IgD-negative memory B cell (primary cell): ENCODE results near the gene PNN. TPM values are rescaled to one million over a fixed set of nuclear protein-coding genes. Genes with fewer than 3 reads are reported as not detected.
"Not testable (repeated sequence)": the region's sequence is repeated elsewhere in the genome, so short reads cannot be mapped to it uniquely, and the experiment has no call there.

Experiments used
- H3K27ac Mint-ChIP-seq, 3 donors: one replicate each; pipeline ENCODE4 v1.8.0; 2020 to 2022; ENCODE audit warnings: mild to moderate bottlenecking in 3 of 3, mixed read lengths in 3 of 3, moderate library complexity in 1 of 3
- H3K27me3 Mint-ChIP-seq: one replicate; pipeline ENCODE4 v1.8.0; 2021; ENCODE audit warnings: mixed read lengths
- H3K36me3 Mint-ChIP-seq: one replicate; pipeline ENCODE4 v1.8.0; 2020; ENCODE audit warnings: mild to moderate bottlenecking, mixed read lengths
- H3K4me1 Mint-ChIP-seq, 3 donors: one replicate each; pipeline ENCODE4 v1.8.0; 2020 to 2022; ENCODE audit warnings: mixed read lengths in 3 of 3, mild to moderate bottlenecking in 1 of 3
- H3K4me3 Mint-ChIP-seq, 4 donors: one replicate each; pipeline ENCODE4 v1.8.0; 2020 to 2022; ENCODE audit warnings: mild to moderate bottlenecking in 4 of 4, mixed read lengths in 4 of 4, moderate library complexity in 3 of 4
- H3K9me3 Mint-ChIP-seq, 3 donors: one replicate each; pipeline ENCODE4 v1.8.0; 2020 to 2021; ENCODE audit warnings: mixed read lengths in 3 of 3, mild to moderate bottlenecking in 1 of 3
- polyA plus RNA-seq: library from polyadenylated mRNA; unstranded; fragments of 300-500 nt; fragmentation: Illumina TruSeq; gene quantifications from one replicate; pipeline ENCODE4 v1.2.3, GENCODE V29; 2021

Gene PNN
- polyA plus RNA-seq, 1 donor from 2014 or later, result 36.3 TPM

DNA sequence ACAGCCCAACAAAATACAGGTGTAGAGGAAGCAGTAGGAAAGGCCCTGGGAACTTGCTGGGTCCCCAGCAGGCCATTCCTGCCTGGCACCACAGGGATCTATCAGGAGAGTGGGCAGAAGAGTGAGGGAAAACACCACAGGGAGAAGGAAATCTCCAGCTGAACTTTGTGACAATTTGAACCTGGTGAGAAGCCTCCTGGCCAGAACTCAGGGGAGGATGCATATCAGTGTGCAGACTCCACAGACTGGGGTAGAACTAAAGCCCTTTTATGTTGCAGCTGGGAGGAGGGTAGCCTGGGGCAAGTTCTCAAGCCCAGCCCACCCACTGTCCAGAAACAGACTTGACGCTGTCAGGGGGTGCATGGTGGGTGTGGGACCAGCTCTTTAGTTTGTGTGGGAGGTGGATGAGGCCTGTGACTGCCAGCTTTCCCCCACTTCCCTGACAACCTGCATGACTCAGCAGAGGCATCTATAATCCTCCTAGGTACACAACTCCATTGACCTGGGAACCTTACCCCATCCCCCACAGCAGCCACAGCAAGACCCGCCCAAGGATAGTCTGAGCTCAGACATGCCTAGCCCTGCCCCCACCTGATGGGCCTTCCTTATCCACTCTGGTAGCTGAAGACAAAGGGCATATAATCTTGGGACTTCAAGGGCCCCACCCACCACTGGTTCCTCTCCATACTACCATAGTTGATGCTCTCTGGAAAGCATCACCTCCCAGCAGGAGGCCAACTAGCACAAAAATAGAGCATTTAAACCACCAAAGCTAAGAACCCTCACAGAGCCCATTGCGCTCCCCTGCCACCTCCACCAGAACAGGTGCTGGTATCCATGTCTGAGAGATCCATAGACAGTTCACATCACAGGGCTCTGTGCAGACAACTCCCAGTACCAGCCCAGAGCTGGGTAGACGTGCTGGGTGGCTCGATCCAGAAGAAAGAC lies 28.9 kb downstream of the PNN start:
- peaks cover 5 to 9% (median 8%) of the 10 kb centered on the region in 3 donors for H3K4me1 Mint-ChIP-seq
- H3K36me3 Mint-ChIP-seq, result no peaks in the 10 kb centered on the region
- H3K27ac Mint-ChIP-seq, result peak overlapping the region in 1 of 3 donors; percentile 18
- H3K27me3 Mint-ChIP-seq, result no peaks in the 10 kb centered on the region
- H3K9me3 Mint-ChIP-seq, result no peaks in the 10 kb centered on the region
- H3K4me3 Mint-ChIP-seq, result no peak overlapping the region

DNA sequence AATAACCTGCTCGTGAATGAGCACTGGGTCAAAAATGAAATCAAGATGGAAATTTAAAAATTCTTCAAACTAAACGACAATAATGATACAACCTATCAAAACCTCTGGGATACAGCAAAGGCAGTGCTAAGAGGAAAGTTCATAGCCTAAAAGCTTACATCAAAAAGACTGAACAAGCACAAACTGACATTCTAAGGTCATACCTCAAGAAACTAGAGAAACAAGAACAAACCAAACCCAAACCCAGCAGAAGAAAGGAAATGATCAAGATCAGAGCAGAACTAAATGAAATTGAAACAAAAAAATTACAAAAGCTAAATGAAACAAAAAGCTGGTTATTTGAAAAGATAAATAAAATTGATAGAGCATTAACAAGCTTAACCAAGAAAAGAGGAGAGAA lies 32.4 kb downstream of the PNN start:
- not testable (repeated sequence) for H3K27me3 Mint-ChIP-seq, H3K4me3 Mint-ChIP-seq, H3K9me3 Mint-ChIP-seq

DNA sequence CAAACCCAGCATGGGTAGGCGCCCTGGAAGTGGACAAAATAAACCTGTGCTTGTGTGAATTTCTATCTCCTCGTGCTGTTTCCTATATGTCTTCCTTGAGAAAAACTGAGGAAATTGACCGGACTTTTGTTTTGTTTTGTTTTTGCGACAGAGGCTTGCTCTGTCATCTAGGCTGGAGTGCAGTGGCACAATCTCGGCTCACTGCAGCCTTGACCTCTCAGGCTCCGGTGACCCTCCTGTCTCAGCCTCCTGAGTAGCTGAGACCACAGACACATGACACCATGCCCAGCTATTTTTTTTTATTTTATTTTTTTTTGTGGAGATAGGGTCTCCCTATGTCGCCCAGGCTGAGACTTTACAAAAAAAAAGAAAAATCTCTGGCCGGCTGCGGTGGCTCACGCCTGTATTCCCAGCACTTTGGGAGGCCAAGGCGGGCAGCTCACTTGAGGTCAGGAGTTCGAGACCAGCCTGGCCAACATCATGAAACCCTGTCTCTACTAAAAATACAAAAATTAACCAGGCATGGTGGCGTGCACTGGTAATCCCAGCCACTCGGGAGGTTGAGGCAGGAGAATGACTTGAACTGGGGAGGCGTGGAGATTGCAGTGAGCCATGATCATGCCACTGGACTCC lies 36.2 kb downstream of the PNN start:
- Mint-ChIP-seq H3K27me3 (peaks cover 2% of the 10 kb centered on the region), H3K4me1 (peaks cover 5 to 9% (median 8%) of the 10 kb centered on the region in 3 donors), H3K36me3 (no peaks in the 10 kb centered on the region), H3K4me3 (no peak overlapping the region), H3K9me3 (no peaks in the 10 kb centered on the region), H3K27ac (no peak overlapping the region)

More for the DNA sequence above, 32.4 kb downstream of the PNN start:
- H3K27ac Mint-ChIP-seq, result peak overlapping the region in 1 of 3 donors; percentile 64
- not testable (repeated sequence) for H3K36me3 Mint-ChIP-seq, H3K4me1 Mint-ChIP-seq

DNA sequence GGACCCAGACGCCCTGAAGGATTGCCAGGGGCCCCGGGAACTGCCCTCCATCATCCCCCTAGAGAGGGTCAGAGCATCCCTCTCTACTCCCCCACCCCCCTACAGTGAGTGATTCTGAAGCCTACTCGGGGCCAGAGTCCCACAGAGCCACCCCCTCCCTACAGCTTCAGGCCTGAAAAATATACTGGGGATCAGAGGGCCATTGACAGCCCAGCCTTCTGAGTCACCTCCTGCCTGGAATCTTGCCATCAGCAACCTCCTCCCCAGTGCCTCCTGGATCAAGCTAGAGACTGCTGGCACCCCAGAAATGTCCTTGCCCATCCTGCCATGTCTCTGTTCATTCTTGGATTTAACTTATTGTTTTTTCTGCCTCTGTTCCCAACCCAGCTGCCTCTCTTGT lies 37.0 kb downstream of the PNN start:
- Mint-ChIP-seq H3K4me1 (peaks cover 5 to 9% (median 8%) of the 10 kb centered on the region in 3 donors), H3K4me3 (no peak overlapping the region), H3K27me3 (peaks cover 2% of the 10 kb centered on the region), H3K36me3 (no peaks in the 10 kb centered on the region), H3K9me3 (peaks cover 0 to under 1% (median 0%) of the 10 kb centered on the region in 3 donors), H3K27ac (no peak overlapping the region)

DNA sequence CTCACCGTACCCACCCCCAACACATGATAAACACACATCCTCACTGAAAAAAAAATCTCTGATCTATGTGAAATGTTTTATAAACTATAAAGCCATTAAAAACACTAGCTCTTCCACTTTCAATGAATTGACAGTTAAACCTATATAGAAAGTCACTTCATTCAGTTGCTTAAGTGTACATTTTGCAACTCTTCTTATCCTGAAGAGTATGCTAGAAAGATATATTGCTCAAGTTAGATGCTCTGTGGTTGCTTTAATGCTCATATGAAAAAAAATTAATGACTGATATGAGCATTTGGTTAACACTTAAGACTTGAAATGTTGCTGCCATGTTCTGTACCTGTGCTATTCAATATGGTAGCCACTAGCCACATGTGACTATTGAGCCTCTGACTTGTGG lies 37.6 kb downstream of the PNN start:
- Mint-ChIP-seq H3K27me3 (peaks cover 2% of the 10 kb centered on the region), H3K4me3 (no peak overlapping the region), H3K27ac (no peak overlapping the region), H3K9me3 (peaks cover 0 to 2% (median 0%) of the 10 kb centered on the region in 3 donors), H3K36me3 (no peaks in the 10 kb centered on the region), H3K4me1 (peaks cover 3 to 6% (median 4%) of the 10 kb centered on the region in 3 donors)

DNA sequence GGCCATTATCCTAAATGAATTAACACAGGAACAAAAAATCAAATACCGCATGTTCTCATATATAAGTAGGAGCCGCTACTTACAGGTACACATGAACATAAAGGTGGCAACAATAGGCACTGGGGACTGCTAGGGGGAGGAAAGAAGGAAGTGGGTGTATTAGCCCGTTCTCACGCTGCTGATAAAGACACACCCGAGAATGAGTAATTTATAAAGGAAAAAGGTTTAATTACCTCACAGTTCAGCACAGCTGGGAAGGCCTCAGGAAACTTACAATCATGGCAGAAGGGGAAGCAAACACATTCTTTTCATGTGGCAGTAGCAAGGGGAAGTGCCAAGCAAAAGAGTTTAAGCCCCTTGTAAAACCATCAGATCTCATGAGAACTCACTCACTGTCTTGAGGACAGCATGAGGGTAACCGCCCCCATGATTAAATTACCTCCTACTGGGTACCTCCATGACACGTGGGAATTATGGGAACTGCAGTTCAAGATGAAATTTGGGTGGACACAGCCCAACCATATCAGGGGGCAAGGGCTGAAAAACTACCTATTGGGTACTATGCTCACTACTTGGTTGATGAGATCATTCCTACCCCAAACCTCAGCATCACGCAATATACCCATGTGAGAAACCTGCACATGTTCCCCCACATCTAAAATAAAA lies 42.3 kb downstream of the PNN start:
- H3K36me3 Mint-ChIP-seq, result no peaks in the 10 kb centered on the region
- H3K27me3 Mint-ChIP-seq, result no peaks in the 10 kb centered on the region
- H3K27ac Mint-ChIP-seq, result peak overlapping the region in 1 of 3 donors; percentile 82
- peaks cover 0 to 5% (median 0%) of the 10 kb centered on the region in 3 donors for H3K9me3 Mint-ChIP-seq
- peak overlapping the region in 1 of 4 donors; percentile 70 for H3K4me3 Mint-ChIP-seq
- peaks cover 0 to 7% (median 6%) of the 10 kb centered on the region in 3 donors for H3K4me1 Mint-ChIP-seq

DNA sequence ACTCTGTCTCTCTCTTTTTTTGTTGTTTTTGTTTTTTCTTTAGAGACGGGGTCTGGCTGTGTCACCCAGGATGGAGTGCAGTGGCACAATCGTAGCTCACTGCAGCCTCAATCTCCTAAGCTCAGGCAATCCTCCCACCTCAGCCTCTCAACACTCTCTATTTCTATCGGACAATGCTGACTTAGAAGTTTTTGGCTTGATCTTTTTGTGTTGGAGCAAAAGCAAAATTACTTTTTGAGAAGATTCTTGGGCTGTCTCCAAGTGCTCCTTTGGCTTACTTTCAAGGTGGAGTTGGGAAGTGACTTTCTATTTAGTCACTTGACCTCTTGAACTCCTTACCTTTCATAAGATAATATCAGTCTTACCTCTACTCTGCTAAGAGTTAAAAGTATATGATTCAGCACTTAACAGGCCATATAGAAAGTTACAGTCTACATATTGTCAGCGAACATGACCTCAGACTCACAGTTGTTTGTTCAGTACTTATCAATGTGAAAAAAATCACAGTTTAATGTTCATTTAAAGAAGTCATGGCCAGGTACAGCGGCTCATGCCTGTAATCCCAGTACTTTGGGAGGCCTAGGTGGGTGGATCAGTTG lies 43.2 kb downstream of the PNN start:
- no peak overlapping the region for H3K27ac Mint-ChIP-seq
- H3K27me3 Mint-ChIP-seq, result no peaks in the 10 kb centered on the region
- no peaks in the 10 kb centered on the region for H3K36me3 Mint-ChIP-seq
- peaks cover 0 to 7% (median 6%) of the 10 kb centered on the region in 3 donors for H3K4me1 Mint-ChIP-seq
- peaks cover 0 to 5% (median 0%) of the 10 kb centered on the region in 3 donors for H3K9me3 Mint-ChIP-seq
- no peak overlapping the region for H3K4me3 Mint-ChIP-seq

DNA sequence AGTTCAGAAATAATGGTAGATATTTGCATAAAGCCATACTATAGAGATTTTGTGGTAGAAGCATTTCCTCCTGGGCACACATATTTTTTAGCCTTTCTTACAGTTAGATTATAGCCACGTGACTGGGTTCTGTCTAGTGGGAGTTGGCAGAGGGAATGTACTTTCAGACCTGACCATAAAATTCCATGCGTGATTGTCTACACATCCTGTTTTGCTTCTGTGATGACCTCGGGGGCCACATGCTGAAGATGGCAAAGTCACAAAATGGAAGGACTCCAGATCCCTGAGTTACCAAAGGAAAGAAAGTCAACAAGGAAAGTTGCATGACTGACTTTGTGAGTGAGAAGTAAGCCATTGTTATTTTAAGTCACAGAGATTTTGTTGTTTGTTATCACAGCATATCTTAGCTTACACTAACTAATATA lies 44.0 kb downstream of the PNN start:
- H3K4me1 Mint-ChIP-seq, result peaks cover 0 to 7% (median 6%) of the 10 kb centered on the region in 3 donors
- H3K27ac Mint-ChIP-seq, result peak overlapping the region in 1 of 3 donors; percentile 60
- peaks cover 0 to 5% (median 0%) of the 10 kb centered on the region in 3 donors for H3K9me3 Mint-ChIP-seq
- peak overlapping the region in 1 of 4 donors; percentile 24 for H3K4me3 Mint-ChIP-seq
- H3K27me3 Mint-ChIP-seq, result peaks cover 1% of the 10 kb centered on the region
- no peaks in the 10 kb centered on the region for H3K36me3 Mint-ChIP-seq

DNA sequence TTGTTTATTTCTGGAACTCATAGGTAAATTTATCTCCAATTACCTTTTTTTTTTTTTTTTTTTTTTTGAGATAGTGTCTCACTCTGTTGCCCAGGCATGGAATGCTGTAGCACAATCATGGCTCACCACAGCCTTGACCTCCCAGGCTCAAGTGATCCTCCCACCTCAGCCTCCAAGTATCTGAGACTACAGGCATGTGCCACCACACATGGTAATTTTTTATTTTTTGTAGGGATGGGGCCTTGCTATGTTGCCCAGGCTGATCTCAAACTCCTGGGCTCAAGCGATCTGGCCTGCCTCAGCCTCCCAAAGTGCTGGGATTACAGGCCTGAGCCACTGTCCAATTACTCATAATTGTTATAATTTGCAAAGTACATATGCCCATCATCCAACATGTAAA lies 45.4 kb downstream of the PNN start:
- H3K9me3 Mint-ChIP-seq, H3K27me3 Mint-ChIP-seq, H3K27ac Mint-ChIP-seq, H3K4me1 Mint-ChIP-seq, H3K36me3 Mint-ChIP-seq: not testable (repeated sequence)
- peak overlapping the region in 1 of 4 donors; percentile 54 for H3K4me3 Mint-ChIP-seq

DNA sequence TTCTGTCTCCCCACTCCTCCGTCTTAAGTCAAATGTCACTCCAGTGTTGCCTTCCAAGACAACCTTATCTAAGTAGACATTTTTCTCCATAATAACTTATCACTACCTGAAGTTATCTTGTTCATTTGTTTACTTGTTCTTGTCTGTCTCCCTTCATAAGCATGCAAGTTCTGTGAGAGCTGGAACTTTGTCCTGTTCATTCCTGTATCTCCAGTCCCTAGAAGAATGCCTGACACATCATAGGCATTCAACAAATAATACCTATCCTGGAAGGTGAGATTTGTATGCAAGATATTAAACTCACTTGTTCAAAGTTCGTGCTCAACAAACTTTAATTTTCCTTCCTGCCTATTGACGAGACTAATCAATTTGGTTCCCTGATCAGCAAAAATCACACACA lies 53.0 kb downstream of the PNN start:
- Mint-ChIP-seq H3K27ac (no peak overlapping the region), H3K4me3 (no peak overlapping the region), H3K27me3 (peaks cover 1% of the 10 kb centered on the region), H3K36me3 (no peaks in the 10 kb centered on the region), H3K4me1 (peaks cover 0 to 6% (median 5%) of the 10 kb centered on the region in 3 donors), H3K9me3 (no peaks in the 10 kb centered on the region)

DNA sequence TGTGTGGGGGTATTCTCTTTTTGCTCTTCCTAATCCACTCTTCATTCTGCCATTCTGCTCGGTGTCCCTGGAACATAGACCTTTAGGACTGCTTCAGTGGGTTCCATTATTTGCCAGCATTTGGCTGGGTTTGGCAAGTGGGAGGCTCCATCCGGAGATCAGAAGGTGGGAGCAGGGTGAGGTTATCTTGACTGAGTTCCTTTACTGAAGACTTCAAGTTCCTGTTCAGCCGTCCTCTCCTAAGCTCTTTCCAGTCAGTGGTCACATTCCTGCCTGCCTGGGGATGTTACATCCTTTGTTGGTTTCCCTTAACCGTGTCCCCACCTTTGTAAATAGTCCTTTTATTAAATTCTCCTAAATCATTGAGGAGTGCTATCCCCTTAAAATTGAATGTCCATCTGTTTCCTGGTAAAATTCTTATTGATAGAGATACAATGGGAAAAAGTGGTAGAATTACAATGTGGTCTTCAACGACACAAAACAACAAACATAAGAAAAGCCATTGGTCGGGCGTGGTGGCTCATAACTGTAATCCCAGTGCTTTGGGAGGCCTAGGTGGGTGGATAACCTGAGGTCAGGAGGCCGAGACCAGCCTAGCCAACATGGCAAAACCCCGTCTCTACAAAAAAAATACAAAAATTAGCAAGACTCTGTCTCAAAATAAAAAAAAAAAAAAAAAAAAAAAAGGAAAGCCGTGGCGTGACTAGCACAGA lies 53.6 kb downstream of the PNN start:
- Mint-ChIP-seq H3K27me3 (peaks cover 1% of the 10 kb centered on the region), H3K36me3 (no peaks in the 10 kb centered on the region), H3K4me3 (no peak overlapping the region), H3K4me1 (peaks cover 0 to 8% (median 5%) of the 10 kb centered on the region in 3 donors), H3K27ac (peak overlapping the region in 2 of 3 donors; percentile 8 to 76), H3K9me3 (no peaks in the 10 kb centered on the region)

DNA sequence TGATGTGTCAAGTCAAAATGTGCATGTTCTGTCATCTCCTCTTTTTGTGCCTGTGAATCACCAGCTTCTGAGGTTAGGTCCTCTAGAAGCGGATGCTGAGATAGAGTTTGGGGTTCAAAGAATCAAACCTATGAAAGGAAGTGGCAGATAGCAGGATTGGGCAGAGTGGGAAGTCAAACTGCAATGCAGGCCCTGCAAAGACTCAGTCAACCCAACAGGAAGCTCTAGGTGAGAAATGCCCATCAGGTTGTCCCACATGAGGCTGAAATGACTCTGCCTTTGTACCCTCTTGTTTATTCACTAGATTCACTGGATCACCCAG lies 54.1 kb downstream of the PNN start:
- Mint-ChIP-seq H3K27me3 (no peaks in the 10 kb centered on the region), H3K9me3 (no peaks in the 10 kb centered on the region), H3K36me3 (no peaks in the 10 kb centered on the region), H3K27ac (peak overlapping the region in 1 of 3 donors; percentile 8), H3K4me1 (peaks cover 0 to 8% (median 5%) of the 10 kb centered on the region in 3 donors), H3K4me3 (no peak overlapping the region)

DNA sequence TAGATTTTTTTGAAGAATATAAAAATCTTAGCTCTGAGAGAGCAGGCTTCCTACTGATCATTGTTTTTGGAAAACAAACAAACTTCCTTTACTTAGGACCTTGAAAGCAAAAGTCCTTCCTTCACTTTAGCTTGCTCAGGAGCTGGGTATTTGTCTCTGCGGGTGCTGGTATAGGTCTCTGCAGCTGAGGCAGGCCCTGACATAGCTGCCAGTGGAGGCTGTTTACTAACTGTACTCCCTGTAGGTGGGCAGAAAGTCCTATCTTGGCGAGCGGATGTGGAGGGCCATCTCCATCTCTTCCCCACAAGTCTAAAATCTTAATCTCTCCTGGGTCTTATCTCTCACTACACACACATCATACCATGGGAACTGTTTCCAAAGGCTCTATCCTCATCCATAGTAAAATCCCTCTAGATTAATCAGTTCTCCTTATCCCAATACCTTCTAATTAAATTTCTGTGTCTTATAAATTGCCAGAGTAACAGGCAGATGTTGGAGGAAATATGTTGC lies 54.6 kb downstream of the PNN start:
- Mint-ChIP-seq H3K27ac (no peak overlapping the region), H3K4me3 (no peak overlapping the region)

DNA sequence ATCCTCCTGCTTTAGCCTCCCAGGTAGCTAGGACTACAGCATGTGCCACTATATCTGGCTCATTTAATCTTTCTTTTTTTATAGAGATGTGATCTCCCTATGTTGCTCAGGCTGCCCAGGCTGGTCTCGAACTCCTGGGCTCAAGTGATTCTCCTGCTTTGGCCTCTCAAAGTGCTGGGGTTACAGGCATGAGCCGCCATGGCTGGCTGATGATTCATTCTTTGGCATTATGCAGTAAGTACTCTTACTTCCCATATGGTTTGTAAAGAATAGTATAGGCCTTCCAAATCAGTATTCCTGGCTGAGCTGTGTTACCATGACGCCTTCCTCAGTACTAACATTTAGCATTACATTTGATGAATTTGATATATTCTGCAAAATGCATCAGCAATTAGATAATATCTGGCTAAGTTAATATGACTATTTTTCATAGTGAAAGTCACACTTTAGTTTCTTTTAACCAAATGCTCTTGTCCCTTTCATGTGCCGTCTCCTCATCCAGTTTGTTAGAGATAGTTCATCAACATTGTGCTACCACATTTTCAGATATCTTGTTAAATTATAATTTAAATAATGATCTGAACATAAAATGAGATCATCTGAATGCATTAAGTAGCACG lies 55.5 kb downstream of the PNN start:
- H3K4me3 Mint-ChIP-seq, result no peak overlapping the region
- no peaks in the 10 kb centered on the region for H3K9me3 Mint-ChIP-seq
- no peak overlapping the region for H3K27ac Mint-ChIP-seq
- H3K36me3 Mint-ChIP-seq, result no peaks in the 10 kb centered on the region
- peaks cover 0 to 8% (median 5%) of the 10 kb centered on the region in 3 donors for H3K4me1 Mint-ChIP-seq
- no peaks in the 10 kb centered on the region for H3K27me3 Mint-ChIP-seq

More for the DNA sequence above, 54.6 kb downstream of the PNN start:
- Mint-ChIP-seq H3K9me3 (no peaks in the 10 kb centered on the region), H3K27me3 (no peaks in the 10 kb centered on the region), H3K4me1 (peaks cover 0 to 8% (median 5%) of the 10 kb centered on the region in 3 donors), H3K36me3 (no peaks in the 10 kb centered on the region)
